T47D (cell line): ENCODE measurements around the gene SLC35B3.

Experiments used
- DNase-seq, 2 experiments: peaks; one replicate each; pipeline versions ENCODE4 v3.0.0 to v3.0.0-alpha.2; 2011 to 2012; ENCODE audit warnings: low read depth in 1 of 2, low spot score in 1 of 2
- JUND ChIP-seq: IDR thresholded peaks from 2 replicates; pipeline ENCODE4 v1.6.1; 2012; ENCODE audit warnings: low read depth
- in situ Hi-C: cut with HindIII; loops from 2 replicates; pipeline ENCODE4 v1.10.0; 2016; ENCODE audit warnings: low sequenced_read_pairs, low pct_unique_long_range_greater_than_20kb

Gene SLC35B3

DNA sequence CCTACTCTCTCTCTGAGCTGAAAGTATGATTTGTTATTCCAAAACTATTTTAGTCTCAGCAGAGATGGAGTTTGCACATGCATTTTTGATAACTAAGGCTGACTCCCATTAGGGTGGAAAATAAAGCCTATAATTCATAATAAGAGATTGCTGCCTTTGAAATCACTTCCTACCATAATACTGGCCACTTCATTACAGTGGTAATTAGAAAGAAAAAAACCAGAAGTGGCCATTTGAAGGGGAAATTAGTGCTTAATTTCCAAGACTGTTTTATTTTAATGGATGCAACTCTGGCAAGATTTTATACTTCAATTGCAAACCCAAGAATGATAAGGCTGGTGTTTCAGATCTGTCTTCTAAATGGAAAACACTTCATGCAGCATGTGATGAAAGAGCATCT lies 43.4 kb downstream of the SLC35B3 start:
- TF ChIP-seq JUND = no peak
- DNase-seq = no peak
- in situ Hi-C loops = no loop called here

- TF ChIP-seq JUND = no peak
- in situ Hi-C loops = no loop called here
- no peak for DNase-seq
These were observed 46.1 kb downstream of the SLC35B3 start for GRCh38 chr6:8389036-8389818.

GRCh38 chr6:8387942-8388437 lies 47.4 kb downstream of the SLC35B3 start:
- in situ Hi-C loops = no loop called here
- peak in 1 of 2 experiments; percentile 80 for DNase-seq
- no peak for TF ChIP-seq JUND

GRCh38 chr6:8383584-8383983 lies 51.8 kb downstream of the SLC35B3 start:
- in situ Hi-C loops = no loop called here
- TF ChIP-seq JUND = no peak
- no peak for DNase-seq

DNA sequence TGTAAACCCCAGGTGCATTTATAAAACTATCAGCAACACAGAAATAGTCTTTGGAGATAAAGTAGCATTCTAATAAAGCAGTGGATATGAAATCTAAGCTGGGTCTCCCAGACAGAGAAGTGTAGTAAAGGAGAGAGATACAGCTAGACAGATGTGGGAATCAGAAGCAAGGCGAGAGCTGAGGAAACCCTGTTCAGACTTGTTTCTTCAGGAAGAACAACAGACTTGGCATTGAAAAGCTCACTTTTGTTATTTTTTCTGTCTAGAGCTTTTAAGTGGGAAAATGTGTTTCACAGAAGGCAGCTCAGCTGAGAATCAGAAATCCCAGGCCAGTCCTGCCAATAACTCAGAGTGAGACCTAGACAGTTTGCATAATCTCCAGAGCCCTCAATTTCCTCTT lies 52.9 kb downstream of the SLC35B3 start:
- DNase-seq = no peak
- in situ Hi-C loops = no loop called here
- no peak for TF ChIP-seq JUND

GRCh38 chr6:8375916-8376315 lies 59.4 kb downstream of the SLC35B3 start:
- no peak for TF ChIP-seq JUND
- in situ Hi-C loops = no loop called here
- DNase-seq = no peak
